K562 (cell line): ENCODE results near the gene PTRH2. TPM values are rescaled to one million over a fixed set of nuclear protein-coding genes. Genes with fewer than 3 reads are reported as not detected.

ENCODE experiments used
- CBFA2T3 ChIP-seq: fragments of 450-650 bp; IDR thresholded peaks from 2 replicates; pipeline ENCODE4 v1.6.1; 2017
- CC2D1A ChIP-seq: fragments of 450-650 bp; IDR thresholded peaks from 2 replicates; pipeline ENCODE4 v1.6.1; 2017; ENCODE audit warnings: mild to moderate bottlenecking
- CREM ChIP-seq: IDR thresholded peaks from 2 replicates; pipeline ENCODE4 v1.6.1; 2014; ENCODE audit warnings: antibody characterized with exemption, low read depth
- EP300 ChIP-seq: IDR thresholded peaks from 2 replicates; pipeline ENCODE4 v1.6.1; 2012; ENCODE audit warnings: low read length, improper control_type of control experiment
- ETV6 ChIP-seq, 3 experiments: fragments of 150-350 bp in 1 of 3; sonication (generic) in 1 of 3; formaldehyde crosslinking in 1 of 3; IDR thresholded peaks; 2 replicates each; pipeline versions ENCODE4 v1.6.1 to v1.8.0; 2014 to 2022; ENCODE audit warnings: borderline replicate concordance in 2 of 3, low read depth in 2 of 3, antibody characterized with exemption in 1 of 3, low read length in 1 of 3, mild to moderate bottlenecking in 1 of 3, missing genetic modification reagents in 1 of 3
- HDAC1 ChIP-seq, 2 experiments: fragments of 450-650 bp; IDR thresholded peaks; 2 replicates each; pipeline ENCODE4 v1.6.1; 2016 to 2017; ENCODE audit warnings: inconsistent platforms in 1 of 2, mild to moderate bottlenecking in 1 of 2, moderate library complexity in 1 of 2
- L3MBTL2 ChIP-seq: fragments of 450-650 bp; IDR thresholded peaks from 2 replicates; pipeline ENCODE4 v1.6.1; 2016; ENCODE audit warnings: mild to moderate bottlenecking, moderate library complexity
- MEIS2 ChIP-seq: fragments of 450-650 bp; IDR thresholded peaks from 2 replicates; pipeline ENCODE4 v1.6.1; 2014; ENCODE audit warnings: mild to moderate bottlenecking; ENCODE audit not compliant: partially characterized antibody
- MTA2 ChIP-seq: fragments of 450-650 bp; IDR thresholded peaks from 2 replicates; pipeline ENCODE4 v1.6.1; 2016; ENCODE audit warnings: low read depth
- NEUROD1 ChIP-seq: fragments of 150-350 bp; IDR thresholded peaks from 2 replicates; pipeline ENCODE4 v1.6.1; 2014; ENCODE audit warnings: borderline replicate concordance, low read length, low read depth; ENCODE audit not compliant: partially characterized antibody
- PRMT5 ChIP-seq: sonication (generic); formaldehyde crosslinking; IDR thresholded peaks from 2 replicates; pipeline ENCODE4 v1.5.0; 2020; ENCODE audit warnings: missing genetic modification reagents
- RCOR1 ChIP-seq, 2 experiments: IDR thresholded peaks; 2 replicates each; pipeline ENCODE4 v1.6.1; 2012; ENCODE audit warnings: low read depth in 2 of 2, low read length in 2 of 2, borderline replicate concordance in 1 of 2, improper control_type of control experiment in 1 of 2
- SMAD4 ChIP-seq: fragments of 250-450 bp; sonication (Bioruptor Pico); conservative IDR thresholded peaks from 2 replicates; pipeline ENCODE4 v1.8.0; 2021; ENCODE audit warnings: inconsistent platforms, mild to moderate bottlenecking, moderate library complexity
- SOX6 ChIP-seq: fragments of 450-650 bp; IDR thresholded peaks from 2 replicates; pipeline ENCODE4 v1.6.1; 2014; ENCODE audit warnings: mild to moderate bottlenecking
- SP1 ChIP-seq: sonication (generic); formaldehyde crosslinking; IDR thresholded peaks from 2 replicates; pipeline ENCODE4 v1.8.1; 2022; ENCODE audit warnings: mild to moderate bottlenecking, missing genetic modification reagents
- TEAD1 ChIP-seq, 2 experiments: fragments of 450-650 bp in 1 of 2; sonication (generic) in 1 of 2; formaldehyde crosslinking; IDR thresholded peaks; 2 replicates each; pipeline versions ENCODE4 v1.4.0 to v1.8.0; 2020 to 2022; ENCODE audit warnings: mild to moderate bottlenecking in 2 of 2, missing genetic modification reagents in 1 of 2
- U2AF1 ChIP-seq: fragments of 200-400 bp; formaldehyde crosslinking; optimal IDR thresholded peaks from 2 replicates; pipeline ENCODE3; 2017; ENCODE audit warnings: mild to moderate bottlenecking, low read depth, low read length, moderate library complexity
- ZKSCAN8 ChIP-seq: fragments of 200-800 bp; sonication (Bioruptor generic); IDR thresholded peaks from 2 replicates; pipeline ENCODE4 v1.6.1; 2016; ENCODE audit warnings: missing genetic modification characterization, missing compliant biosample characterization
- ZNF12 ChIP-seq: sonication (generic); formaldehyde crosslinking; IDR thresholded peaks from 2 replicates; pipeline ENCODE4 v1.4.0; 2020; ENCODE audit warnings: mild to moderate bottlenecking, missing genetic modification reagents
- ZNF24 ChIP-seq: fragments of 450-650 bp; IDR thresholded peaks from 2 replicates; pipeline ENCODE4 v1.6.1; 2016
- ZNF644 ChIP-seq: fragments of 200-800 bp; sonication (Bioruptor generic); IDR thresholded peaks from 2 replicates; pipeline ENCODE4 v1.6.1; 2016; ENCODE audit warnings: low read depth, missing genetic modification characterization, missing compliant biosample characterization
- ZNF79 ChIP-seq: fragments of 250-450 bp; sonication (Bioruptor Pico); IDR thresholded peaks from 2 replicates; pipeline ENCODE4 v1.4.0; 2020; ENCODE audit warnings: low read depth, mild to moderate bottlenecking, moderate library complexity
- polyA plus RNA-seq, 8 experiments: library from polyadenylated mRNA; depleted of rRNA in 4 of 8; stranded (reverse) in 5 of 8; unstranded in 3 of 8; fragments of >200 nt; fragmentation: Nextera tagmentation in 2 of 8; fragmentation: Illumina TruSeq in 1 of 8; extraction: Ambion mirVana in 2 of 8; extraction: Trizol in 1 of 8; gene quantifications; 2 replicates each; pipeline versions ENCODE4 v1.2.1 to v1.2.3, GENCODE V29; 2011 to 2014; ENCODE audit warnings: inconsistent platforms in 1 of 8, missing spikeins in 1 of 8
- total RNA-seq, 7 experiments: library from RNA; depleted of rRNA in 6 of 7; stranded (reverse); fragments of >200 nt in 6 of 7; fragmentation: Illumina TruSeq in 2 of 7; extraction: Trizol in 2 of 7; gene quantifications; 2 replicates each; pipeline versions ENCODE4 v1.2.1 to v1.2.3, GENCODE V29; 2011 to 2021; ENCODE audit warnings: low replicate concordance in 1 of 7
- TF ChIP-seq, protein P1 (sequence below): fragments of 450-650 bp; formaldehyde crosslinking; IDR thresholded peaks from 2 replicates; pipeline ENCODE4 v1.4.0; 2020; ENCODE audit warnings: mild to moderate bottlenecking, moderate library complexity

PTRH2 gene
- total and polyA plus RNA-seq, 9 of the 15 experiments (the other 6 are each of a cell fraction or from before 2014, with no cell fraction given) = 53.1 to 210 (median 126) TPM

DNA sequence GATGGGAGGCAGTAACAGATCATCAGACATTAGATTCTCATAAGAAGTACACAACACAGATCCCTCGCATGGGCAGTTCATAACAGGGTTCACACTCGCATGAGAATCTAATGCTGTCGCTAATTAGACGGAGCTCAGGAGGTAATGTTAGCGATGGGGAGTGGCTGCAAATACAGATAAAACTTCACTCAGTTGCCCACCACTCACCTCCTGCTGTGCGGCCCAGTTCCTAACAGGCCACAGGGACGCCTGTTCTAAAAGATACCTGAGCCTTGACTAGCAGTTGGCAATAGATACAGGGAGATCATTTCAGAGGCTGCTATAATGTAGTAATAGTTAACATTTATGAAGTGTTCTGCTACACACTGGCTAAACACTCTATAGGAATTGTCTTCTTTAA is 4.9 kb downstream of the PTRH2 start (continued):
- TF ChIP-seq L3MBTL2 = peak; percentile 22; the same call in 1 of the 2 replicates
- 0 out of 4 replicates have a peak, but pooled peaks of 1 of the 2 experiments have one; percentile 26 for TF ChIP-seq TEAD1 (CRISPR knock-in tag; IDR thresholded peaks at IDR 0.05)
- 0 out of 2 replicates have a peak, but pooled peaks have one; percentile 35 for TF ChIP-seq ZNF24
- peak; percentile 80 for TF ChIP-seq EP300
- TF ChIP-seq PRMT5 (CRISPR knock-in tag) = no peak
- TF ChIP-seq NEUROD1 = peak; percentile 37
- 0 out of 2 replicates have a peak, but pooled peaks have one; percentile 27 for TF ChIP-seq ZKSCAN8
- peak; percentile 87 for TF ChIP-seq MTA2
- no peak for TF ChIP-seq ZNF644 (tag)
- TF ChIP-seq SP1 = peak; percentile 73; the same call in 1 of the 2 replicates
- TF ChIP-seq MEIS2 = peak; percentile 22
- peak; percentile 79 for TF ChIP-seq SOX6
- TF ChIP-seq, protein P1, sequence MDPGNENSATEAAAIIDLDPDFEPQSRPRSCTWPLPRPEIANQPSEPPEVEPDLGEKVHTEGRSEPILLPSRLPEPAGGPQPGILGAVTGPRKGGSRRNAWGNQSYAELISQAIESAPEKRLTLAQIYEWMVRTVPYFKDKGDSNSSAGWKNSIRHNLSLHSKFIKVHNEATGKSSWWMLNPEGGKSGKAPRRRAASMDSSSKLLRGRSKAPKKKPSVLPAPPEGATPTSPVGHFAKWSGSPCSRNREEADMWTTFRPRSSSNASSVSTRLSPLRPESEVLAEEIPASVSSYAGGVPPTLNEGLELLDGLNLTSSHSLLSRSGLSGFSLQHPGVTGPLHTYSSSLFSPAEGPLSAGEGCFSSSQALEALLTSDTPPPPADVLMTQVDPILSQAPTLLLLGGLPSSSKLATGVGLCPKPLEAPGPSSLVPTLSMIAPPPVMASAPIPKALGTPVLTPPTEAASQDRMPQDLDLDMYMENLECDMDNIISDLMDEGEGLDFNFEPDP (CRISPR knock-in tag) = no peak
- no peak for TF ChIP-seq U2AF1
- TF ChIP-seq CREM = 0 out of 2 replicates have a peak, but pooled peaks have one; percentile 24
- TF ChIP-seq ZNF79 (CRISPR knock-in tag) = no peak
- no peak for TF ChIP-seq ZNF12
- TF ChIP-seq HDAC1 (IDR thresholded peaks at IDR 0.05) = 0 out of 4 replicates have a peak, but pooled peaks of 1 of the 2 experiments have one; percentile 34
- TF ChIP-seq CBFA2T3 = peak; percentile 97
- peak; percentile 51 to 62; a peak in 2 of 4 replicates for TF ChIP-seq RCOR1 (IDR thresholded peaks at IDR 0.05; ENCODE audit: borderline replicate concordance in 1 of 2, low read depth in 2 of 2, low read length in 2 of 2)
- peak; percentile 56; the same call in 1 of the 2 replicates for TF ChIP-seq SMAD4 (CRISPR knock-in tag)
- TF ChIP-seq CC2D1A = peak; percentile 85; the same call in 1 of the 2 replicates
- TF ChIP-seq ETV6 (IDR thresholded peaks at IDR 0.05; ENCODE audit: borderline replicate concordance in 1 of 2, low read depth in 2 of 2, low read length in 1 of 2) = peak in 1 of 2 experiments; percentile 41; a peak in 1 of 4 replicates
- TF ChIP-seq ETV6 (CRISPR knock-in tag; IDR thresholded peaks at IDR 0.05; ENCODE audit: borderline replicate concordance) = no peak
